CD14-positive monocyte (primary cell): ENCODE results near the gene CNTRL. TPM values are rescaled to one million over a fixed set of nuclear protein-coding genes. Genes with fewer than 3 reads are reported as not detected.
A peak's percentile ranks its signal among the peaks of the same experiment; 100 is the strongest.

Experiments
- DNase-seq, 3 donors: peaks; one replicate each; pipeline ENCODE4 v3.0.0-alpha.2; 2011 to 2022
- H2AFZ ChIP-seq: 2 replicates; pipeline ENCODE4 v1.6.0; 2012; ENCODE audit warnings: mild to moderate bottlenecking, low read depth, low read length, inconsistent platforms; ENCODE audit not compliant: insufficient read depth, poor library complexity, severe bottlenecking
- H3K27ac ChIP-seq, 2 donors: 1 replicate in 1 of 2; 2 replicates in 1 of 2; pipeline ENCODE4 v1.5.1; 2012 to 2013; ENCODE audit warnings: low read length in 2 of 2, control low read depth in 1 of 2, inconsistent platforms in 1 of 2, low read depth in 1 of 2, mild to moderate bottlenecking in 1 of 2
- H3K27me3 ChIP-seq, 2 donors: one replicate each; pipeline versions ENCODE4 v1.6.0 to v1.6.1; 2011 to 2013; ENCODE audit warnings: low read length in 2 of 2; ENCODE audit not compliant: control insufficient read depth in 2 of 2, insufficient read depth in 2 of 2
- H3K36me3 ChIP-seq, 2 donors: replicated peaks in 1 of 2; 1 replicate in 1 of 2; 2 replicates in 1 of 2; pipeline versions ENCODE4 v1.5.1 to v1.6.1; 2012 to 2013; ENCODE audit warnings: low read length in 2 of 2, control low read depth in 1 of 2, inconsistent platforms in 1 of 2, mild to moderate bottlenecking in 1 of 2; ENCODE audit not compliant: insufficient read depth in 2 of 2, control insufficient read depth in 1 of 2
- H3K4me1 ChIP-seq, 2 donors: 1 replicate in 1 of 2; 2 replicates in 1 of 2; pipeline versions ENCODE4 v1.5.1 to v1.6.1; 2012 to 2013; ENCODE audit warnings: low read length in 2 of 2, control low read depth in 1 of 2, inconsistent platforms in 1 of 2, mild to moderate bottlenecking in 1 of 2, moderate library complexity in 1 of 2; ENCODE audit not compliant: insufficient read depth in 2 of 2, control insufficient read depth in 1 of 2
- H3K4me2 ChIP-seq: replicated peaks from 2 replicates; pipeline ENCODE3; 2012; ENCODE audit warnings: low read length, moderate library complexity, mild to moderate bottlenecking; ENCODE audit not compliant: poor library complexity, severe bottlenecking; ENCODE audit errors: extremely low read depth
- H3K4me3 ChIP-seq, 3 experiments: fragments of 200-600 bp in 1 of 3; sonication (generic) in 1 of 3; replicated peaks in 1 of 3; 1 replicate in 2 of 3; 2 replicates in 1 of 3; pipeline ENCODE4 v1.5.1; 2011 to 2013; ENCODE audit warnings: low read length in 3 of 3, mild to moderate bottlenecking in 3 of 3, control low read depth in 2 of 3, low read depth in 2 of 3, inconsistent platforms in 1 of 3, moderate library complexity in 1 of 3
- H3K79me2 ChIP-seq: 2 replicates; pipeline ENCODE4 v1.6.0; 2012; ENCODE audit warnings: mild to moderate bottlenecking, control low read depth, inconsistent platforms, low read length, moderate library complexity; ENCODE audit not compliant: insufficient read depth
- H3K9ac ChIP-seq: 2 replicates; pipeline ENCODE4 v1.6.0; 2017; ENCODE audit warnings: low read length, mild to moderate bottlenecking; ENCODE audit not compliant: insufficient read depth, poor library complexity, severe bottlenecking
- H3K9me3 ChIP-seq, 2 donors: replicated peaks in 1 of 2; 1 replicate in 1 of 2; 2 replicates in 1 of 2; pipeline versions ENCODE4 v1.5.1 to v1.6.1; 2012 to 2013; ENCODE audit warnings: low read length in 2 of 2, control low read depth in 1 of 2; ENCODE audit not compliant: control insufficient read depth in 1 of 2, insufficient read depth in 1 of 2
- H4K20me1 ChIP-seq: 2 replicates; pipeline ENCODE4 v1.6.0; 2012; ENCODE audit warnings: mild to moderate bottlenecking, low read length, control low read depth, moderate library complexity; ENCODE audit not compliant: insufficient read depth
- H3K27ac Mint-ChIP-seq, 7 donors: one replicate each; pipeline ENCODE4 v1.8.0; 2020; ENCODE audit warnings: mild to moderate bottlenecking in 7 of 7, mixed read lengths in 7 of 7, moderate library complexity in 6 of 7, inconsistent platforms in 2 of 7
- H3K27me3 Mint-ChIP-seq, 3 donors: one replicate each; pipeline ENCODE4 v1.8.0; 2021 to 2022; ENCODE audit warnings: low read depth in 3 of 3, mild to moderate bottlenecking in 3 of 3, mixed read lengths in 3 of 3, moderate library complexity in 3 of 3, inconsistent platforms in 1 of 3
- H3K36me3 Mint-ChIP-seq, 2 donors: one replicate each; pipeline ENCODE4 v1.8.0; 2020; ENCODE audit warnings: mixed read lengths in 2 of 2, inconsistent platforms in 1 of 2, mild to moderate bottlenecking in 1 of 2
- H3K4me1 Mint-ChIP-seq: one replicate; pipeline ENCODE4 v1.8.0; 2020; ENCODE audit warnings: mild to moderate bottlenecking, mixed read lengths
- H3K4me3 Mint-ChIP-seq, 2 donors: one replicate each; pipeline ENCODE4 v1.8.0; 2020; ENCODE audit warnings: mild to moderate bottlenecking in 2 of 2, mixed read lengths in 2 of 2, moderate library complexity in 1 of 2
- H3K9me3 Mint-ChIP-seq, 7 donors: one replicate each; pipeline ENCODE4 v1.8.0; 2020 to 2022; ENCODE audit warnings: mixed read lengths in 7 of 7, mild to moderate bottlenecking in 6 of 7, moderate library complexity in 6 of 7, inconsistent platforms in 2 of 7
- CTCF ChIP-seq: fragments of 200-600 bp; IDR thresholded peaks from one replicate; pipeline ENCODE4 v1.8.0; 2022; ENCODE audit warnings: antibody characterized with exemption, mild to moderate bottlenecking
- WGBS: methylation state at CpG from one replicate; pipeline ENCODE4 v1.1.5; 2013; ENCODE audit warnings: missing lambda C conversion rate; ENCODE audit not compliant: insufficient coverage; 5-methylcytosine and 5-hydroxymethylcytosine counted together
- intact Hi-C, 2 donors: fragments of 100-400 bp; cut with micrococcal nuclease; formaldehyde crosslinking; loops; one replicate each; pipeline versions ENCODE4 v1.15.0 to v1.15.1; 2023
- polyA plus RNA-seq, 3 donors: library from polyadenylated mRNA; depleted of rRNA in 1 of 3; unstranded in 2 of 3; stranded (reverse) in 1 of 3; fragments of 300-500 nt in 2 of 3; fragments of >200 nt in 1 of 3; fragmentation: Illumina TruSeq in 2 of 3; gene quantifications; 1 replicate in 2 of 3; 2 replicates in 1 of 3; pipeline ENCODE4 v1.2.3, GENCODE V29; 2012 to 2021

Gene CNTRL
- polyA plus RNA-seq, 3 donors, result 3.9 to 26.8 (median 4.8) TPM

- H3K9ac ChIP-seq, result no peak within 1 kb of the TSS
- intact Hi-C loops, result no loop called here
- WGBS, result no CpG with 5 or more reads among the region's 6 CpGs
Measured at GRCh38 chr9:121050128-121050988, 24.4 kb upstream of the CNTRL start, which contains the start of gene C5. TSS of gene C5 (minus strand) at chr9:121050275. CDS start at chr9:121050246, 29 bp downstream.

GRCh38 chr9:121053544-121053943 is 21.2 kb upstream of the CNTRL start:
- Histone ChIP-seq H3K9ac (no peak overlapping the region), H3K4me2 (no peak overlapping the region), H3K27ac (no peak overlapping the region), H3K79me2 (no peaks in the 10 kb centered on the region), H3K4me1 (no peaks in the 10 kb centered on the region), H4K20me1 (no peaks in the 10 kb centered on the region), H3K4me3 (no peak overlapping the region), H3K9me3 (no peaks in the 10 kb centered on the region), H3K36me3 (peaks cover 0 to 7% of the 10 kb centered on the region in 2 donors), H3K27me3 (no peaks in the 10 kb centered on the region), H2AFZ (no peak overlapping the region)
- H3K36me3 Mint-ChIP-seq, result peaks cover 11 to 19% of the 10 kb centered on the region in 2 donors
- no peaks in the 10 kb centered on the region for H3K4me1 Mint-ChIP-seq
- H3K27ac Mint-ChIP-seq, result peak overlapping the region in 1 of 7 donors; percentile 3
- TF ChIP-seq CTCF, result no peak
- no peak overlapping the region for H3K4me3 Mint-ChIP-seq
- H3K9me3 Mint-ChIP-seq, result peaks cover 0 to 5% (median 3%) of the 10 kb centered on the region in 7 donors
- no peaks in the 10 kb centered on the region for H3K27me3 Mint-ChIP-seq
- intact Hi-C loops, result no loop called here
- WGBS, result 85% methylated on average over 3 of the region's 4 CpGs
- no peak for DNase-seq

More at GRCh38 chr9:121050128-121050988, 24.4 kb upstream of the CNTRL start, which contains the start of gene C5:
- TF ChIP-seq CTCF, result no peak
- no peak within 1 kb of the TSS for H3K4me2 ChIP-seq
- no peak for DNase-seq
- H4K20me1 ChIP-seq, result no peaks in the 10 kb centered on the region
- H3K79me2 ChIP-seq, result no peaks in the 10 kb centered on the region
- H3K27me3 ChIP-seq, result no peaks in the 10 kb centered on the region
- no peak within 1 kb of the TSS for H3K4me3 ChIP-seq
- H3K36me3 ChIP-seq, result peaks cover 0 to under 1% of the 10 kb centered on the region in 2 donors
- no peak within 1 kb of the TSS for H3K27ac Mint-ChIP-seq
- no peaks in the 10 kb centered on the region for H3K4me1 Mint-ChIP-seq
- H3K36me3 Mint-ChIP-seq, result peaks cover 2 to 4% of the 10 kb centered on the region in 2 donors
- no peaks in the 10 kb centered on the region for H3K27me3 Mint-ChIP-seq
- no peak within 1 kb of the TSS for H2AFZ ChIP-seq
- no peak within 1 kb of the TSS for H3K27ac ChIP-seq
- no peak within 1 kb of the TSS for H3K4me3 Mint-ChIP-seq
- H3K9me3 ChIP-seq, result no peaks in the 10 kb centered on the region
- no peaks in the 10 kb centered on the region for H3K9me3 Mint-ChIP-seq
- no peaks in the 10 kb centered on the region for H3K4me1 ChIP-seq
